Measurements from ENCODE around the gene LRRC18.

Gene LRRC18

DNA sequence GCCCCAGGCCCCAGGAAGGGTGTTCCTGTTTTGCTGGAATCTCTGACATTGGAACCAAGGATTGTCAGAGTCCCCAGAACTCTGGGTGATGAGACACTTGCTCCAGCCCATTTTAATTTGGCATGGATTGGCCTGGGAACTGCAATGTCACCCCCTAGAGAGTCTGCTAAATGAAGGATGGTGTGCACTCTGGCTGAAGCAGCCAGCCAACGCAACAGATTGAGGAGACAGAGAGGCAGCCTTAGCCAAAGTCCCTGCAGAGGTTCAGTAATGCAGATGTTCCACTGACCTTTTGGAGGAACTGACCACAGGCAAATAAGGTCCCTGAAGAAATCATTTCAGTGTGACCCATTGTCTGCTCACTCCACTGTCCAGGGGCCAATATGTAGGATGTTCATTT is 13.4 kb downstream of the LRRC18 start:
- in situ Hi-C loops (cut with MboI; ENCODE audit: low sequenced_read_pairs, unreplicated experiment), result no loop called here
- DNase-seq (ENCODE audit: low spot score), result no peak
- TF ChIP-seq, protein P1, sequence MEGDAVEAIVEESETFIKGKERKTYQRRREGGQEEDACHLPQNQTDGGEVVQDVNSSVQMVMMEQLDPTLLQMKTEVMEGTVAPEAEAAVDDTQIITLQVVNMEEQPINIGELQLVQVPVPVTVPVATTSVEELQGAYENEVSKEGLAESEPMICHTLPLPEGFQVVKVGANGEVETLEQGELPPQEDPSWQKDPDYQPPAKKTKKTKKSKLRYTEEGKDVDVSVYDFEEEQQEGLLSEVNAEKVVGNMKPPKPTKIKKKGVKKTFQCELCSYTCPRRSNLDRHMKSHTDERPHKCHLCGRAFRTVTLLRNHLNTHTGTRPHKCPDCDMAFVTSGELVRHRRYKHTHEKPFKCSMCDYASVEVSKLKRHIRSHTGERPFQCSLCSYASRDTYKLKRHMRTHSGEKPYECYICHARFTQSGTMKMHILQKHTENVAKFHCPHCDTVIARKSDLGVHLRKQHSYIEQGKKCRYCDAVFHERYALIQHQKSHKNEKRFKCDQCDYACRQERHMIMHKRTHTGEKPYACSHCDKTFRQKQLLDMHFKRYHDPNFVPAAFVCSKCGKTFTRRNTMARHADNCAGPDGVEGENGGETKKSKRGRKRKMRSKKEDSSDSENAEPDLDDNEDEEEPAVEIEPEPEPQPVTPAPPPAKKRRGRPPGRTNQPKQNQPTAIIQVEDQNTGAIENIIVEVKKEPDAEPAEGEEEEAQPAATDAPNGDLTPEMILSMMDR (IDR thresholded peaks at IDR 0.05; ENCODE audit: borderline replicate concordance, control extremely low read depth, extremely low read depth, insufficient read depth, missing control alignments), result no peak

DNA sequence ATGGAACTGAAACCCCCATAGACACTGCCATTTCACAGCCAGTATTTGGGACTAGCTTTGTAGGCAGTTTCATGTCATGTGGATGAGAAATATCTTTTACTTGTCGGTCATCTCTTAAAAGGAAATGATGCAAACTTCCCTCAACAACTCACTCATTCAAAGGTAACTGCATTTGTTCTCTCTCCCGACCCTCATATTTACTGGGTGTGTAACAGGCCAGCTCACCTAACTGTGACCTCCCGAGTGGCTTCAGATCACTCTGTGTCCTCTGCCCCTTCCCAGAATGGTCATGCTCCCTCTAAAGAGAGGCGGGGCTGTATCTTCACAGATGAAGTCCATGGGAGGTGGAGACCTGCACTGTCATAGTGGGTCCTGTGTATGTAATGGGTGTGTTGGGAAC is 14.7 kb downstream of the LRRC18 start:
- in situ Hi-C loops (cut with MboI; ENCODE audit: low sequenced_read_pairs, unreplicated experiment), result no loop called here
- TF ChIP-seq, protein P1 (IDR thresholded peaks at IDR 0.05; ENCODE audit: borderline replicate concordance, control extremely low read depth, extremely low read depth, insufficient read depth, missing control alignments), result no peak
- DNase-seq (ENCODE audit: low spot score), result no peak

DNA sequence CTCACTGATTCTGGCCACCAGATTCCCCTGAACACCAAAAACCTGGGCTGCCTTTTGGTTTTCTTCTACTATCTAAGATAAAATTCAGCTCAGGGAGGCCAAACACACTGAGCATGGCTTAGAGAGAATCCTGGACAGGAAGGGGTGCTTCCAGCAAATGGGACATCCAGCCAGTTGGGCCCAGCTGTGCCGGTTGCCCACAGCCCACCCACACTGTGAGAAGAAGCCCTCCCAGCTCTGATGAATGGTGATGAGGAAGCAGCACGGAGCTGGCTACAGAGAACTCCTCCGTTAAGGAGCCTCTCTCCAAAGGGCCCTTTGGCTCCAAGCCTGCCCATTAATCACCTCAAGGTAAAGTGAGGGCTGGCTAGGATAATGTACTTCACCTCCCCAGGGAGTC is 15.9 kb downstream of the LRRC18 start:
- DNase-seq (ENCODE audit: low spot score), result no peak
- in situ Hi-C loops (cut with MboI; ENCODE audit: low sequenced_read_pairs, unreplicated experiment), result no loop called here
- TF ChIP-seq, protein P1 (IDR thresholded peaks at IDR 0.05; ENCODE audit: borderline replicate concordance, control extremely low read depth, extremely low read depth, insufficient read depth, missing control alignments), result no peak

DNA sequence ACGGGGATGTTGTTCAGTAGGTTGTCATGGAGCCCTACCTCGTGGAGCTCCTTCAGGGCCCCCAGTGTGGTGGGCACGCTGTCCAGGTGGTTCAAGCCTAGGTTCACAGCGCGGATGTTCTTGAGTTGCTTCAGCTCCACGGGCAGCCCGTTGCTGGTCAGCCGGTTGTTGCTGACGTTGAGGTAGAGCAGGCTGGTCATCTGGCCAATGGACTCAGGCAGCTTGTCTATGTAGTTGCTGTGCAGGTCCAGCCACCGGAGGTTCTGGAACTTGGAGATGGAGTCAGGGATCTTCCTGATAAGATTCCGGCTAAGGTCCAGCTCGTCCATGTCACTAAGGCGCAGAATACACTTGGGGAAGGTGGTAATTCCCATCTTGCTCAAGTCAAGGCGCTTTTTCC is 26.0 kb downstream of the LRRC18 start:
- DNase-seq (ENCODE audit: low spot score), result no peak
- in situ Hi-C loops (cut with MboI; ENCODE audit: low sequenced_read_pairs, unreplicated experiment), result no loop called here
- TF ChIP-seq, protein P1 (IDR thresholded peaks at IDR 0.05; ENCODE audit: borderline replicate concordance, control extremely low read depth, extremely low read depth, insufficient read depth, missing control alignments), result no peak

DNA sequence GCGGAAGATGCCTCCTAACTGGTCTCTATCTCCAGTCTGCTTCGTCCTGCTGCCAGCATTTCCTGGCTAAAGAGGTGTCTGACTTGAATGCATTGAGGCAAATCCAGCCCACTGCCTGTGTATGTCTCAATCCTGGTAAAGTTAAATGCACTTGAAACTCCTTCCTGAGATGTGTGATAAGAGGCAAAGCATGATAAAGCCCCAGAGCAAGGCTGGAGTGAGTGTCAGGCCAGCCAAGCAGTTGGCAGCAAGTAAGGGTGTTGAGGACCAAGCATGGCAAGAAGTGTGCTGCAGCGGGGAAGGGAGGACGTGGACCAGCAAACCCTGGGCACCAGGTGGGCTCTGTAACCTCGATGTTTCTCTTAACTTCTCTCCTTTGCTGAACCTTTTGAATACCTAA is 29.1 kb downstream of the LRRC18 start:
- in situ Hi-C loops (cut with MboI; ENCODE audit: low sequenced_read_pairs, unreplicated experiment), result no loop called here
- DNase-seq (ENCODE audit: low spot score), result no peak
- TF ChIP-seq, protein P1 (IDR thresholded peaks at IDR 0.05; ENCODE audit: borderline replicate concordance, control extremely low read depth, extremely low read depth, insufficient read depth, missing control alignments), result no peak

DNA sequence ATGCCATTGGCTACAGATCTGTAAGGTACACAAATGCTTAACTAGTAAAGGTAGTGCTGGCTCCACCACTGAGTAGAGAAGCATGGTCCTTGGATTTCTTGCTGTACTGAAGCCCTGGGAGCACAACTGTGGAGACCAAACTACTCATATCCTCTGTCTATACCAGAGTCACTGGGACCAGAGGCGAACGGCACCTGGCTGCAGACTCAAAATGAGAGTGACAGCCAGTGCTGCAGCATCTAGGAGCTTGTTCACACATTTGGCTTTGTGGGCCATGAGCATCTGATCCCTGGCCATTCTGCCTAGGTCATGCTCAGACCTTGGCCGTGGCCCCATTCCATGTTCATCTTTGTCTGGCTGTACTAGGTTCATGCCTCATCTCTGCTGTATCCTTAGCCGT is 31.9 kb downstream of the LRRC18 start:
- peak; percentile 60 for DNase-seq (ENCODE audit: low spot score)
- TF ChIP-seq, protein P1 (IDR thresholded peaks at IDR 0.05; ENCODE audit: borderline replicate concordance, control extremely low read depth, extremely low read depth, insufficient read depth, missing control alignments), result no peak
- in situ Hi-C loops (cut with MboI; ENCODE audit: low sequenced_read_pairs, unreplicated experiment), result no loop called here

DNA sequence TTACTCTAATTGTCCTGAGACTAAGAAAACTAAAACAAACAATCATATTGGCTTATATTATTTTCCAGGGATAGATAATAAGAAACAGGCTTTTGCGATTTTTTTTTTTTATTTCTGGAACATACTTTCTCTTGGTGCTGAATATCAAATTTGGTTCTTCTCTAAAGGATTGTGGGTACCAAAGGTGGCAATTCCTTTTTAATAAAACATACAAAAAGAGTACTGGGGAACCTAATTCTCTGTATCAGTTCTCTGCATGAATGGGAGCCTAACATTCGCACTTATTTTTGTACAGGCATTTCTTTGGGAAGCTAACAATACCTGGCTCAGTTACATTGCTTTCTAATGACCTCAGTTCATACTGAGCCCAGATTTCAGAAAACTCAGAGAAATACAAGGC is 32.8 kb downstream of the LRRC18 start:
- in situ Hi-C loops (cut with MboI; ENCODE audit: low sequenced_read_pairs, unreplicated experiment), result no loop called here
- TF ChIP-seq, protein P1 (IDR thresholded peaks at IDR 0.05; ENCODE audit: borderline replicate concordance, control extremely low read depth, extremely low read depth, insufficient read depth, missing control alignments), result no peak
- no peak for DNase-seq (ENCODE audit: low spot score)
